Colonic mucosa (tissue), 4 donors: ENCODE data around the gene PURA. TPM values are rescaled to one million over a fixed set of nuclear protein-coding genes. Genes with fewer than 3 reads are reported as not detected.
"Not testable (repeated sequence)": the region's sequence is repeated elsewhere in the genome, so short reads cannot be mapped to it uniquely, and the experiment has no call there.

Experiments used
- DNase-seq: peaks from one replicate; pipeline ENCODE4 v3.0.0-alpha.2; 2020
- H3K27ac ChIP-seq: fragments of 200-600 bp; one replicate; pipeline ENCODE4 v1.8.0; 2021
- H3K27me3 ChIP-seq: fragments of 200-600 bp; one replicate; pipeline ENCODE4 v1.8.0; 2021
- H3K36me3 ChIP-seq: fragments of 200-600 bp; one replicate; pipeline ENCODE4 v1.8.0; 2021
- H3K4me1 ChIP-seq: fragments of 200-600 bp; one replicate; pipeline ENCODE4 v1.8.0; 2021; ENCODE audit warnings: mild to moderate bottlenecking
- H3K4me3 ChIP-seq: fragments of 200-600 bp; one replicate; pipeline ENCODE4 v1.8.0; 2021
- H3K9ac ChIP-seq, 2 donors: one replicate each; pipeline ENCODE4 v1.7.0; 2013; ENCODE audit warnings: control low read depth in 2 of 2, low read depth in 2 of 2, low read length in 2 of 2
- H3K9me3 ChIP-seq: fragments of 200-600 bp; one replicate; pipeline ENCODE4 v1.8.0; 2021
- intact Hi-C: fragments of 100-400 bp; cut with DNase I; formaldehyde crosslinking; loops from one replicate; pipeline ENCODE4 v1.14.1; 2022
- total RNA-seq, 2 donors: library from RNA; stranded (reverse); fragmentation: NEBNext Ultra II Directional in 1 of 2; extraction: Animal tissue kit (Norgen Biotek cat#: 25700) in 1 of 2; gene quantifications; one replicate each; pipeline ENCODE4 v1.2.1, GENCODE V29; 2021
- TF ChIP-seq, protein P1 (sequence below): fragments of 200-600 bp; IDR thresholded peaks from one replicate; pipeline ENCODE4 v1.8.0; 2022; ENCODE audit warnings: antibody characterized with exemption, mild to moderate bottlenecking
- donor health status: healthy.
- donor health status: DM: no; HTN: no; CAD: no.
- donor health status: DM: no; HTN: no; CAD: no.

PURA gene
- total RNA-seq, 2 donors from 2014 or later = 20.5 to 21.6 TPM

GRCh38 chr5:140153905-140154304 lies 40.0 kb downstream of the PURA start:
- intact Hi-C loops = no loop called here
- Histone ChIP-seq H3K4me3 (no peak overlapping the region), H3K9me3 (no peaks in the 10 kb centered on the region), H3K27me3 (no peaks in the 10 kb centered on the region), H3K27ac (no peak overlapping the region), H3K36me3 (no peaks in the 10 kb centered on the region), H3K4me1 (peaks cover 3% of the 10 kb centered on the region), H3K9ac (no peak overlapping the region)
- TF ChIP-seq, protein P1, sequence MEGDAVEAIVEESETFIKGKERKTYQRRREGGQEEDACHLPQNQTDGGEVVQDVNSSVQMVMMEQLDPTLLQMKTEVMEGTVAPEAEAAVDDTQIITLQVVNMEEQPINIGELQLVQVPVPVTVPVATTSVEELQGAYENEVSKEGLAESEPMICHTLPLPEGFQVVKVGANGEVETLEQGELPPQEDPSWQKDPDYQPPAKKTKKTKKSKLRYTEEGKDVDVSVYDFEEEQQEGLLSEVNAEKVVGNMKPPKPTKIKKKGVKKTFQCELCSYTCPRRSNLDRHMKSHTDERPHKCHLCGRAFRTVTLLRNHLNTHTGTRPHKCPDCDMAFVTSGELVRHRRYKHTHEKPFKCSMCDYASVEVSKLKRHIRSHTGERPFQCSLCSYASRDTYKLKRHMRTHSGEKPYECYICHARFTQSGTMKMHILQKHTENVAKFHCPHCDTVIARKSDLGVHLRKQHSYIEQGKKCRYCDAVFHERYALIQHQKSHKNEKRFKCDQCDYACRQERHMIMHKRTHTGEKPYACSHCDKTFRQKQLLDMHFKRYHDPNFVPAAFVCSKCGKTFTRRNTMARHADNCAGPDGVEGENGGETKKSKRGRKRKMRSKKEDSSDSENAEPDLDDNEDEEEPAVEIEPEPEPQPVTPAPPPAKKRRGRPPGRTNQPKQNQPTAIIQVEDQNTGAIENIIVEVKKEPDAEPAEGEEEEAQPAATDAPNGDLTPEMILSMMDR = no peak
- DNase-seq = no peak

DNA sequence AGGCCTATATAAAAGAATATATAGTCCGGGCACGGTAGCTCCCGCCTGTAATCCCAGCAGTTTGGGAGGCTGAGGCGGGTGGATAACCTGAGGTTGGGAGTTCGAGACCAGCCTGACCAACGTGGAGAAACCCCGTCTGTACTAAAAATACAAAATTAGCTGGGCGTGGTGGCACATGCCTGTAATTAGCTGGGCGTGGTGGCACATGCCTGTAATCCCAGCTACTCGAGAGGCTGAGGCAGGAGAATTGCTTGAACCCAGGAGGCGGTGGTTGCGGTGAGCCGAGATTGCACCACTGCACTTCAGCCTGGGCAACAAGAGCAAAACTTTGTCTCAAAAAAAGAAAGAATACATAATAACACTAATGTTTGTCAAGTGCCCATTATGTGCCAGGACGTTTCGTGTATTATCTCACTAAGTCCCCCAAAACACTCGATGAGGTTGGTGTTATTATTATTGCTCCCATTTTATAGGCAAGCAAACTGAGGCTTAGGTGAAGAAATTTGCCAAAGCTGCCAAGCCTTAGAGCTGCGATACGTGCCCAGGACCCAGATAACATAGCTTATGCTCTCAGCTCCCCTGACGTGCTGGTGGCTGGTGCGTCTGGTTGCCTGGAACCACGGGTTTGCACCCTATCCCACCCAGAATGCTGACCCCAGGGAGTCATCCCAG lies 40.9 kb downstream of the PURA start:
- H3K9me3 ChIP-seq, H3K4me1 ChIP-seq, DNase-seq, H3K36me3 ChIP-seq, H3K9ac ChIP-seq, H3K4me3 ChIP-seq, H3K27ac ChIP-seq, H3K27me3 ChIP-seq: not testable (repeated sequence)
- intact Hi-C loops = loop anchor here (5.0 kb wide), 1 partner anchor 368 kb away; no protein-coding TSS in a partner anchor

GRCh38 chr5:140157032-140157781 lies 43.3 kb downstream of the PURA start:
- intact Hi-C loops = loop anchor here (2.0 to 5.0 kb wide), 2 partner anchors 84 to 370 kb away; no protein-coding TSS in a partner anchor
- Histone ChIP-seq H3K36me3 (no peaks in the 10 kb centered on the region), H3K27ac (no peak overlapping the region), H3K4me1 (peaks cover 3% of the 10 kb centered on the region), H3K27me3 (no peaks in the 10 kb centered on the region), H3K9ac (peak overlapping the region; percentile 46 to 63), H3K4me3 (peak overlapping the region; percentile 31), H3K9me3 (no peaks in the 10 kb centered on the region)
- TF ChIP-seq, protein P1 = peak; percentile 87
- DNase-seq = peak; percentile 93

DNA sequence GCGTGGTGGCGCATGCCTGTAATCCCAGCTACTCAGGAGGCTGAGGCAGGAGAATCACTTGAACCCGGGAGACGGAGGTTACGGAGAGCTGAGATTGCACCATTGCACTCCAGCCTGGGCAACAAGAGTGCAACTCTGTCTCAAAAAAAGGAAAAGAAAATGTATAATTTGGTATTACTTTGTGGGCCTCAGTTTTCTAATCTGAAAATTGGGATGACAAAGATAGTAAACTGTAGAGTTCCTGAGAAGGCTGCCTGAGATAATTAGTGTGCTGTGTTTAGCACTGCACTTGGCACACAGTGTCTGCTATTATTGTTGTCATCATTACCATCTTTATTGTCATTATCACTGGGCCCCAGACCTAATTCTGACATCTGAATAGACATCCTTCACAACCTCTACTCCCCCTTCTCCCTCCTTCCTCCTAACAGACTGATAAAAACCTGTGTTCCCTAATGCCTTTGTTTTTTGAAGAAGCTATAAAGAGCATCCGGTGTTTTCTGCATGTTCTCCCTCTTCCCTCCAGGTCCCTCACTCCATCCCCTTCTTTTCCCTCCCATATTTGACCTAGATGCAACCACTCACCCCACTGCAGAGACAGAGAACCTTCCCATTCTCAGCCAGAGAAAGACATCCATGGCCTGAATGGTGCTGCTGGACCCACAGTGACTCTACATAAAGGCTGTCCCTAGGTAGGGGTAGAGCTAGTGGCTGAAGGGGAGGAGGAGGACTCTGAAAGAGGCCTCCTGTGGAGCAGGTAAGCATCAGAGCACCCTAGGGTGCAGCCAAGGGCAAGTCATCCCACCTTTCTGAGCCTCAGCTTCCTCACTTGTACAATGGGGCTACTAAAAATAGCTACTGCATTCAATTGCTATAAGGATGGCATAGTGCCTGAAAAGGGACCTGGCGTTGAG lies 45.4 kb downstream of the PURA start:
- no peak overlapping the region for H3K27ac ChIP-seq
- intact Hi-C loops = loop anchor here (5.0 kb wide), 1 partner anchor 372 kb away; no protein-coding TSS in a partner anchor

GRCh38 chr5:140162275-140162674 lies 48.4 kb downstream of the PURA start:
- Histone ChIP-seq H3K27ac (no peak overlapping the region), H3K9ac (no peak overlapping the region), H3K9me3 (no peaks in the 10 kb centered on the region), H3K36me3 (no peaks in the 10 kb centered on the region), H3K27me3 (no peaks in the 10 kb centered on the region), H3K4me3 (no peak overlapping the region), H3K4me1 (no peaks in the 10 kb centered on the region)
- intact Hi-C loops = no loop called here
- no peak for DNase-seq
- TF ChIP-seq, protein P1 = no peak

More for the DNA sequence above, 45.4 kb downstream of the PURA start:
- H3K9me3 ChIP-seq = no peaks in the 10 kb centered on the region
- H3K4me3 ChIP-seq = no peak overlapping the region
- H3K36me3 ChIP-seq = no peaks in the 10 kb centered on the region
- no peaks in the 10 kb centered on the region for H3K27me3 ChIP-seq
- H3K4me1 ChIP-seq = peaks cover 3% of the 10 kb centered on the region
- TF ChIP-seq, protein P1 = no peak
- DNase-seq = no peak
- H3K9ac ChIP-seq = no peak overlapping the region
